HUES6 (cell line): ENCODE data around the gene MRPS23.

ENCODE experiments used
- H3K27ac ChIP-seq: 2 replicates; pipeline ENCODE4 v1.7.0; 2013; ENCODE audit warnings: low read depth, mild to moderate bottlenecking, low read length, inconsistent platforms
- H3K27me3 ChIP-seq: 2 replicates; pipeline ENCODE4 v1.6.1; 2013; ENCODE audit warnings: low read length; ENCODE audit not compliant: control insufficient read depth, insufficient read depth
- H3K36me3 ChIP-seq: 2 replicates; pipeline ENCODE4 v1.6.1; 2013; ENCODE audit warnings: low read length; ENCODE audit not compliant: control insufficient read depth, insufficient read depth
- H3K4me1 ChIP-seq: 2 replicates; pipeline ENCODE4 v1.6.1; 2013; ENCODE audit warnings: low read length; ENCODE audit not compliant: control insufficient read depth, insufficient read depth
- H3K4me3 ChIP-seq: 2 replicates; pipeline ENCODE4 v1.5.1; 2013; ENCODE audit warnings: low read depth, low read length
- H3K9ac ChIP-seq: one replicate; pipeline ENCODE4 v1.6.1; 2013; ENCODE audit warnings: mild to moderate bottlenecking, low read length
- H3K9me3 ChIP-seq: 2 replicates; pipeline ENCODE4 v1.6.1; 2013; ENCODE audit warnings: low read depth, low read length; ENCODE audit not compliant: control insufficient read depth, insufficient read depth

MRPS23 gene

GRCh38 chr17:57869617-57870282, 19.9 kb upstream of the MRPS23 start:
- H3K36me3 ChIP-seq: no peaks in the 10 kb centered on the region; the same call in 1 of the 2 replicates
- H3K27me3 ChIP-seq: no peaks in the 10 kb centered on the region; the same call in 1 of the 2 replicates
- no peak overlapping the region for H3K4me3 ChIP-seq
- no peaks in the 10 kb centered on the region for H3K9me3 ChIP-seq
- no peak overlapping the region for H3K27ac ChIP-seq
- peaks cover 50% of the 10 kb centered on the region for H3K4me1 ChIP-seq
- no peak overlapping the region for H3K9ac ChIP-seq

- no peaks in the 10 kb centered on the region; the same call in 1 of the 2 replicates for H3K36me3 ChIP-seq
- peak overlapping the region; percentile 15; the same call in 1 of the 2 replicates for H3K27ac ChIP-seq
- peaks cover 49% of the 10 kb centered on the region for H3K4me1 ChIP-seq
- H3K27me3 ChIP-seq: no peaks in the 10 kb centered on the region; the same call in 1 of the 2 replicates
- no peaks in the 10 kb centered on the region for H3K9me3 ChIP-seq
- peak overlapping the region; percentile 72 for H3K9ac ChIP-seq
- H3K4me3 ChIP-seq: no peak overlapping the region
Observed at GRCh38 chr17:57868910-57869616, 19.2 kb upstream of the MRPS23 start.

DNA sequence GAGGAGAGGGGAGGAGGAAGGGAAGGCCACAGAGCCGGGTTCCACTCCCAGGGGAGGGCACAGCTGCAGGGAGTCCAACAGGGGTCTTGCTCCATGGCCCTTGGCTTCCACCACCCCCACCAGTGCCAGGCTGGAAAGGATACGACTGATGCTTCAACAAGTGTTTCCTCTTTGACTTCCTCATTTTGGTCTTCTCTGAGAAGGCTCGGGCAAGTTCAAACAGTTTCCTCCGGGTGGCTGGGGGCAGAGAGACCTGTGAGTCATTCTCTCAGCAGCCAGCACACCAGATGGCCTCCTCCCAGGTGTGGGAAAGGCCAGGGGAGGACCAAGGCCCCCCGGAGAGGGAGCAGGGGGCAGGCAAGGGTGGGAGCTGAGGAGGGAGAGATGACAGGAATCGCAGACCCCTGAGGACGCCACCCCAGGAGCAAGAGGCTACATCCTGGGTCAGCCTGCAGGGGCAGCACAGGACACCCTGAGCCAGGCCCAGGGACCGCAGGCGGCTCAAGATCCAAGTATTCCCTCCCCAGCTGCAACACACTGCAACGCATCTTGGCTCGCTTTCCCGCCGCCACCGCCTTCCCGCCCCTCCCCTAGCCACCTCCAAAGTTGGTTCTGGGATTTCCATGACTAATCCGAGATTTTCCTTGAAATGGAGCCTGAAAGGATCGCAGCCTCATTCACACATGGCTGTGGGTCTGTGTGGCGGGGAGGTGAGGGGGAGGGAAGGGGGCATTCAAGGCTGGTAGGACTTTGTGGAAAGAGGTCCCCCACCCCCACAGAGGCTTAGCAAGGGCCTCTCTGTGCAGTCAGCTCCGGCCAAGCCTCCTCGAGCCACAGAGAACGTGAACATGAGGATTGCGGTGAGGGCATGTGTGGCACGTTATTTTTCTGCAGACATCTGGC, 18.4 kb upstream of the MRPS23 start:
- H3K9me3 ChIP-seq: no peaks in the 10 kb centered on the region
- H3K27ac ChIP-seq: peak overlapping the region; percentile 63; the same call in 1 of the 2 replicates
- no peaks in the 10 kb centered on the region for H3K27me3 ChIP-seq
- H3K4me3 ChIP-seq: peak overlapping the region; percentile 10; the same call in 1 of the 2 replicates
- H3K4me1 ChIP-seq: peaks cover 47% of the 10 kb centered on the region
- no peaks in the 10 kb centered on the region; the same call in 1 of the 2 replicates for H3K36me3 ChIP-seq
- H3K9ac ChIP-seq: peak overlapping the region; percentile 72

GRCh38 chr17:57867126-57867525, 17.3 kb upstream of the MRPS23 start:
- peaks cover 54% of the 10 kb centered on the region for H3K4me1 ChIP-seq
- H3K27ac ChIP-seq: no peak overlapping the region
- H3K9ac ChIP-seq: no peak overlapping the region
- H3K27me3 ChIP-seq: peaks cover 6% of the 10 kb centered on the region
- H3K4me3 ChIP-seq: no peak overlapping the region
- no peaks in the 10 kb centered on the region; the same call in 1 of the 2 replicates for H3K36me3 ChIP-seq
- no peaks in the 10 kb centered on the region for H3K9me3 ChIP-seq

DNA sequence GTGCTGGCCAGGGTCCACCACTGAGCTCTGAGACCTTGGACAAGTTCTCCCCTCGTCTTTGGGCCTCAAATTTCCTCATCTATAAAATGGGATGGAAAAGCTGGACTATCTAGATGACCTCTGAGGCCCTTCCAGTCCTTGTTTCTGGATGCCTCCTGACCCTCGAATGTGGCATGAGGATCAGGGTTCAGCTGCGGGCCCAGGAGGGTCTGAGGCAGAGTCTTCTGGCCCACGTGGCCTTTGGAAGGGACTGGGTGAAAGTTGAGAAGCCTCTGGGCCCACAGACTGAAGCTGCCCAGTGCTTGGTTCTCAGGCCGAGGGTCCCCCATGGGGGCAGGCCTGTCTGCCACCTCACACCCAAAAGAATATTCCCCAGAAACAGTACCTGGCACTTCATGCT, 16.9 kb upstream of the MRPS23 start:
- H3K9ac ChIP-seq: no peak overlapping the region
- no peak overlapping the region for H3K4me3 ChIP-seq
- H3K27ac ChIP-seq: no peak overlapping the region
- H3K36me3 ChIP-seq: no peaks in the 10 kb centered on the region; the same call in 1 of the 2 replicates
- H3K4me1 ChIP-seq: peaks cover 53% of the 10 kb centered on the region
- peaks cover 10% of the 10 kb centered on the region for H3K27me3 ChIP-seq
- no peaks in the 10 kb centered on the region for H3K9me3 ChIP-seq

GRCh38 chr17:57866319-57866718, 16.5 kb upstream of the MRPS23 start:
- Histone ChIP-seq H3K27me3 (peaks cover 14% of the 10 kb centered on the region), H3K9me3 (no peaks in the 10 kb centered on the region), H3K4me3 (no peak overlapping the region), H3K27ac (no peak overlapping the region), H3K4me1 (peaks cover 54% of the 10 kb centered on the region), H3K9ac (no peak overlapping the region), H3K36me3 (no peaks in the 10 kb centered on the region; the same call in 1 of the 2 replicates)

DNA sequence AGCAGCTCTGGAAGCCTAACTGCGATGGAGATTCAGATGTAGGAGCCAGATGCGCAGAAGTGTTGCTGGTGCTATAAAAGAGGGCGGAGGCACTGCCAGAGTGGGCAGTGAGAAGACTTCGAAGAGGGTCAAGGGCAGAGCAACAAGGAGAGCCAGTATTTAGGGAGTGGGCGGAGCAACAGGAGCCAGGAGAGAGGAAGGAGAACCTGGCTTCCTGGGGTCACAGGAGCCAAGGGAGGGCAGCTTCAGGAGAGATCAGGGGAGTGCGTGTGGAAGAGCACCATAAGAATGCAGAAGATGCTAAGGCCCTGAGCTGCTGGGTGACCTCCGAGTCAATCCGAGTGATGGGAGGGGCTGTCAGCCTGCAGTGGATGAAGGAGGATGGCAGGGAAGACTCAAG, 14.4 kb upstream of the MRPS23 start:
- no peaks in the 10 kb centered on the region; the same call in 1 of the 2 replicates for H3K36me3 ChIP-seq
- H3K9me3 ChIP-seq: no peaks in the 10 kb centered on the region
- no peak overlapping the region for H3K4me3 ChIP-seq
- peaks cover 26% of the 10 kb centered on the region for H3K27me3 ChIP-seq
- no peak overlapping the region for H3K27ac ChIP-seq
- peaks cover 59% of the 10 kb centered on the region for H3K4me1 ChIP-seq
- no peak overlapping the region for H3K9ac ChIP-seq

DNA sequence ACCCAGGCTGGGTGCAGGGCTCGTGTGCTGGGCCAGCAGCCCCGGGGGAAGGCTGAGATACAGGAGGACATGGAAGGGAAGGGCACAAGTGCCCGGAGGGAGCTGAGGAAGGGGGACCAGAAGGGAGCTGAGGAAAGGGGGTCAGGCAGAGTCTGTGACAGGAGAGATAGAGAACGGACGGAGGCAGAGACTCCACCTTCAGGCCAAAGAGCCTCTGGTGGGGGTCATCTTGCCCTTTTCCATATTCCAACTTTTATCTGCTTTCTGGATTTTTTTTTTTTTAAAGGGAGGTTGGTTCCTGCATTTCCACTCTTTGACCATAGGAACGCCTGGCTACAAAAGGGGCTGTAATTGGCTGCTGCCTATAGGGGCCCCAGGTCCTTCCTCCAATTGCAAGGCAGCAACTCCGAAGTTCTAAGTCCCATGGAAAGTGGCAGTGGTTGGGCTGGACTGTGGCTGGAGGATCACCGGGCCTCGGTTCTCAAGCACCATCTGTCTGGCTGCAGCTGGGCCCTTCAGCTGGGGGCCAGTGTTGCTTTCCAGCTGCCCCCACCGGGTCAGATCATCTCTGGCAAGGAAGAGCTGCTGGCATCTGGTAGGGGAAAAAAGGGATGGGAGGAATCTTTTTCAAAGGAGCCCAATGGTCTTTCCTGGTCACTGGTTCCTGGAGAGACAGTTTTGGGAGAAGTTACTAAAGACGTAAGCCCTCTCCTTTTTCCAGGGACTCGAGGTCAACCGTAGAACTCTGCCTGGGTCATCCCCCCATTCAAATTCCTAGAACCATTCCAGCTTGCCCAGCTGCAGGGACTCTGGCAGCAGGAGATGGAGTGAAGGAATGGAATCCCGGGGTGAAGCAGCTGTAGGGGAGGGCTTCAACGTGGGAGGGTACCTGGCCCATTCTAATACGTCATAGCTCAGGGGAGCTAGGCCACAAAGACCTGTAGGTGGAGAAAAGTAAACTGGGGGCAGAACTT, 13.1 kb upstream of the MRPS23 start:
- Histone ChIP-seq H3K36me3 (no peaks in the 10 kb centered on the region; the same call in 1 of the 2 replicates), H3K27ac (no peak overlapping the region), H3K27me3 (peaks cover 26% of the 10 kb centered on the region), H3K4me1 (peaks cover 57% of the 10 kb centered on the region), H3K9me3 (no peaks in the 10 kb centered on the region), H3K4me3 (peak overlapping the region; percentile 59), H3K9ac (peak overlapping the region; percentile 82)

DNA sequence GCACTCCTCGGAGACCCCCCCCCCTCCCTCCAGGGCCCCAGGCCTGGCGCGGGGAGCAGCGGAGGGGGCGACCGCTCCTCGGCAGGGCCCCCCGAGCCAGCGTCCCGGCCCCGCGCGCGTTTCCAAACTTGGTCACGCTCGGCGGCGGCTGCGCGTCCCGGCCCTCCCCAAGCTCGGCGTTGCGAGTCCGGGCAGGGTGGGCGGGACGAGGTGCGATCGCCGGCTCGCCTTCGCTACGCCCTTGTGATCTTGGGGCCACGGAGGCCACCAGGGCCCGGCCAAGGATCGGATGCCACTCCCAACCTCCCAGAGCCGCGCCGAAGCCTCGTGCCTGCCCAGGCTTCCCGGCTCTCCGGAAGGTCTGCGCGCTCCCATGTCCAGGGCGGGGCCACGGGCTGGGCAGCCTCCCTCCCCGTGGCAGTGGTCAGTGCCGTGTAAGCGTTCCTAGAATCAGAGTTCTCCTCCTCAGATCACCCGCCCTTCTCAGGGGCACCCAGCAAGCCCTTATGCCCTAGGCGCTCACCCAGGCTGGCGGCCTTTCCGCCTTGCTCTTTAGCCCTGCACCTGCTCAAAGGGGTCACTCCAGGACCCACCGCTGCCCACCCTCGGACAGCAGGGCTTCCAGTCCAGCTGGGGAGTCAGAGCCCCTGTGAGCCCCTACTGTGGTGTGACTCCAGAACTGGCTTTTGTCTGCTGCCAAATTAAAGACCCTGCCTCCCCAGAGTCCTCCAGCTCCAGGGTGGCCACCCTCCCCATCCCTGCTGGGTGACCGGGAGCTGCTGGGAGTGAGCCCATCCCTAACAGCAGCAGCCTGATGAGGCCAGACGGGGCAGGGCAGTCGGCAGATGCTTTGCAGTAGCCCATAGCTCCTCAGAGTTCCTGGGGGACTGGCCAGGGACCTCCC, 12.2 kb upstream of the MRPS23 start:
- H3K4me1 ChIP-seq: peaks cover 52% of the 10 kb centered on the region
- H3K36me3 ChIP-seq: no peaks in the 10 kb centered on the region; the same call in 1 of the 2 replicates
- no peaks in the 10 kb centered on the region for H3K9me3 ChIP-seq
- peak overlapping the region; percentile 59 for H3K4me3 ChIP-seq
- H3K27ac ChIP-seq: peak overlapping the region; percentile 82; the same call in 1 of the 2 replicates
- H3K9ac ChIP-seq: peak overlapping the region; percentile 82
- peaks cover 26% of the 10 kb centered on the region for H3K27me3 ChIP-seq
